H1 (cell line): Measurements from ENCODE around the gene NR1D2. TPM values are rescaled to one million over a fixed set of nuclear protein-coding genes. Genes with fewer than 3 reads are reported as not detected.

Experiments
- CTCF ChIA-PET: fragments of 300-600 bp; sonication (Branson Sonifier 250); formaldehyde crosslinking; loops from one replicate; lab custom pipeline; 2021; ENCODE audit not compliant: partially characterized antibody; lab: Charles Lee
- POLR2A ChIA-PET: fragments of 300-600 bp; sonication (Branson Sonifier 250); formaldehyde crosslinking; loops from one replicate; lab custom pipeline; 2021; ENCODE audit warnings: inconsistent platforms; ENCODE audit not compliant: partially characterized antibody; lab: Charles Lee
- DNase-seq, 2 experiments: peaks; one replicate each; pipeline versions ENCODE4 v3.0.0 to v3.0.0-alpha.2; 2010 to 2022; ENCODE audit warnings: low spot score in 2 of 2, low read depth in 1 of 2, mixed read lengths in 1 of 2
- FAIRE-seq: peaks from 2 replicates; lab custom pipeline; 2011; peaks lifted over from hg19 to GRCh38; lab: Jason Lieb, UNC
- H2AFZ ChIP-seq: 2 replicates; pipeline ENCODE4 v1.8.1; 2012; ENCODE audit warnings: low read length, inconsistent platforms
- H2AK5ac ChIP-seq: 2 replicates; pipeline ENCODE4 v1.6.1; 2013; ENCODE audit warnings: low read depth, low read length
- H2BK120ac ChIP-seq: replicated peaks from 2 replicates; pipeline ENCODE3; 2013; ENCODE audit warnings: low read depth, low read length, inconsistent platforms
- H2BK12ac ChIP-seq: 2 replicates; pipeline ENCODE4 v1.6.1; 2013; ENCODE audit warnings: low read depth, low read length
- H2BK15ac ChIP-seq: 2 replicates; pipeline ENCODE4 v1.6.1; 2013; ENCODE audit warnings: low read length
- H2BK20ac ChIP-seq: 2 replicates; pipeline ENCODE4 v1.6.1; 2013; ENCODE audit warnings: low read length
- H2BK5ac ChIP-seq: 2 replicates; pipeline ENCODE4 v1.6.1; 2013; ENCODE audit warnings: low read depth, low read length
- H3K14ac ChIP-seq: 2 replicates; pipeline ENCODE4 v1.6.1; 2013; ENCODE audit warnings: inconsistent platforms; ENCODE audit not compliant: insufficient read length
- H3K18ac ChIP-seq: 2 replicates; pipeline ENCODE4 v1.6.1; 2013; ENCODE audit warnings: low read length; ENCODE audit errors: extremely low read depth
- H3K23ac ChIP-seq: 2 replicates; pipeline ENCODE4 v1.6.1; 2013; ENCODE audit warnings: inconsistent platforms; ENCODE audit not compliant: insufficient read length
- H3K23me2 ChIP-seq: 2 replicates; pipeline ENCODE4 v1.6.1; 2013; ENCODE audit warnings: low read depth, low read length
- H3K27ac ChIP-seq: 2 replicates; pipeline ENCODE4 v1.6.1; 2011; ENCODE audit warnings: low read depth, low read length, inconsistent platforms
- H3K27me3 ChIP-seq, 4 experiments: replicated peaks in 1 of 4; 1 replicate in 1 of 4; 2 replicates in 3 of 4; pipeline versions ENCODE4 v1.6.1 to v1.8.1; 2011 to 2013; ENCODE audit warnings: low read length in 3 of 4, mild to moderate bottlenecking in 3 of 4, inconsistent platforms in 2 of 4, mixed read lengths in 2 of 4, moderate library complexity in 1 of 4; ENCODE audit not compliant: control insufficient read depth in 3 of 4, insufficient read depth in 3 of 4; ENCODE audit errors: extremely low read depth in 1 of 4
- H3K36me3 ChIP-seq, 4 experiments: 2 replicates each; pipeline versions ENCODE4 v1.6.1 to v1.8.1; 2011 to 2013; ENCODE audit warnings: mild to moderate bottlenecking in 4 of 4, low read length in 3 of 4, moderate library complexity in 2 of 4, control low read depth in 1 of 4, inconsistent platforms in 1 of 4; ENCODE audit not compliant: insufficient read depth in 4 of 4, control insufficient read depth in 2 of 4
- H3K4ac ChIP-seq: replicated peaks from 2 replicates; pipeline ENCODE3; 2013; ENCODE audit warnings: low read length, low read depth, mixed read lengths, inconsistent platforms; ENCODE audit not compliant: insufficient read length
- H3K4me1 ChIP-seq, 4 experiments: replicated peaks in 1 of 4; 1 replicate in 1 of 4; 2 replicates in 3 of 4; pipeline versions ENCODE4 v1.6.1 to v1.8.1; 2011 to 2013; ENCODE audit warnings: low read length in 3 of 4, inconsistent platforms in 2 of 4, mixed read lengths in 1 of 4; ENCODE audit not compliant: insufficient read depth in 4 of 4, control insufficient read depth in 3 of 4
- H3K4me2 ChIP-seq, 2 experiments: 2 replicates each; pipeline versions ENCODE4 v1.6.1 to v1.8.1; 2011 to 2013; ENCODE audit warnings: low read depth in 2 of 2, low read length in 2 of 2, control low read depth in 1 of 2, inconsistent platforms in 1 of 2, mild to moderate bottlenecking in 1 of 2; ENCODE audit not compliant: insufficient read depth in 1 of 2
- H3K4me3 ChIP-seq, 4 experiments: fragments of 200-600, 300-600 bp in 1 of 4; sonication (generic), shearing (Covaris generic), sonication (Bioruptor Twin) in 1 of 4; 2 replicates each; pipeline versions ENCODE4 v1.5.1 to v1.8.1; 2011 to 2016; ENCODE audit warnings: low read length in 4 of 4, low read depth in 3 of 4, control low read depth in 2 of 4, inconsistent platforms in 2 of 4, mild to moderate bottlenecking in 2 of 4, mixed read lengths in 1 of 4, moderate library complexity in 1 of 4; ENCODE audit not compliant: insufficient read depth in 2 of 4; ENCODE audit errors: extremely low read depth in 1 of 4
- H3K56ac ChIP-seq: replicated peaks from 2 replicates; pipeline ENCODE3; 2013; ENCODE audit warnings: low read depth, mild to moderate bottlenecking, mixed read lengths, low read length, inconsistent platforms; ENCODE audit not compliant: insufficient read length
- H3K79me1 ChIP-seq: 2 replicates; pipeline ENCODE4 v1.6.1; 2013; ENCODE audit warnings: low read depth, low read length, control low read depth
- H3K79me2 ChIP-seq, 2 experiments: 2 replicates each; pipeline versions ENCODE4 v1.6.1 to v1.8.1; 2012 to 2013; ENCODE audit warnings: low read length in 2 of 2, mild to moderate bottlenecking in 2 of 2, inconsistent platforms in 1 of 2; ENCODE audit not compliant: insufficient read depth in 2 of 2, control insufficient read depth in 1 of 2
- H3K9ac ChIP-seq, 4 experiments: replicated peaks in 1 of 4; 1 replicate in 1 of 4; 2 replicates in 3 of 4; pipeline versions ENCODE4 v1.6.1 to v1.8.1; 2011 to 2013; ENCODE audit warnings: low read depth in 3 of 4, low read length in 3 of 4, control low read depth in 2 of 4, mild to moderate bottlenecking in 2 of 4, moderate library complexity in 2 of 4, inconsistent platforms in 1 of 4; ENCODE audit errors: extremely low read depth in 1 of 4
- H3K9me3 ChIP-seq, 2 experiments: 2 replicates each; pipeline versions ENCODE4 v1.6.1 to v1.8.1; 2012 to 2013; ENCODE audit warnings: mild to moderate bottlenecking in 2 of 2, moderate library complexity in 2 of 2, control low read depth in 1 of 2, inconsistent platforms in 1 of 2, low read depth in 1 of 2, low read length in 1 of 2, mixed read lengths in 1 of 2; ENCODE audit not compliant: insufficient read depth in 2 of 2
- H4K20me1 ChIP-seq, 2 experiments: replicated peaks in 1 of 2; 2 replicates each; pipeline versions ENCODE3 to v1.8.1; 2011 to 2013; ENCODE audit warnings: inconsistent platforms in 2 of 2, low read length in 2 of 2, mild to moderate bottlenecking in 1 of 2; ENCODE audit not compliant: insufficient read depth in 2 of 2, control insufficient read depth in 1 of 2
- H4K5ac ChIP-seq: 2 replicates; pipeline ENCODE4 v1.6.1; 2013; ENCODE audit warnings: low read length, low read depth, mixed read lengths, inconsistent platforms; ENCODE audit not compliant: insufficient read length
- H4K8ac ChIP-seq: 2 replicates; pipeline ENCODE4 v1.8.0; 2013; ENCODE audit warnings: mild to moderate bottlenecking, moderate library complexity, low read length, inconsistent platforms; ENCODE audit not compliant: insufficient read depth; ENCODE audit errors: extremely low read depth
- H4K91ac ChIP-seq: replicated peaks from 2 replicates; pipeline ENCODE3; 2013; ENCODE audit warnings: low read length, mixed read lengths, inconsistent platforms; ENCODE audit not compliant: insufficient read length
- BACH1 ChIP-seq: IDR thresholded peaks from 2 replicates; pipeline ENCODE4 v1.6.1; 2012; ENCODE audit warnings: low read length, improper control_type of control experiment
- CHD1 ChIP-seq: IDR thresholded peaks from 2 replicates; pipeline ENCODE4 v1.6.1; 2012; ENCODE audit warnings: low read depth, low read length, improper control_type of control experiment
- CTCF ChIP-seq, 3 experiments: IDR thresholded peaks; 1 replicate in 2 of 3; 2 replicates in 1 of 3; pipeline versions ENCODE4 v1.5.1 to v1.6.1; 2011; ENCODE audit warnings: low read length in 3 of 3, mild to moderate bottlenecking in 3 of 3, inconsistent platforms in 2 of 3, low read depth in 1 of 3, moderate library complexity in 1 of 3; ENCODE audit not compliant: insufficient read depth in 1 of 3; ENCODE audit errors: control extremely low read depth in 1 of 3
- EZH2 ChIP-seq: fragments of 200-600 bp; sonication (generic); IDR thresholded peaks from 2 replicates; pipeline ENCODE4 v1.7.1; 2012; ENCODE audit warnings: low read depth, mild to moderate bottlenecking, moderate library complexity, low read length, inconsistent platforms; ENCODE audit not compliant: severe bottlenecking
- JUND ChIP-seq: IDR thresholded peaks from 2 replicates; pipeline ENCODE4 v1.6.1; 2011; ENCODE audit warnings: mild to moderate bottlenecking, improper control_type of control experiment, low read length
- POU5F1 ChIP-seq: IDR thresholded peaks from 2 replicates; pipeline ENCODE4 v1.6.1; 2011; ENCODE audit warnings: low read depth, mild to moderate bottlenecking, low read length, moderate library complexity
- SP4 ChIP-seq: IDR thresholded peaks from 2 replicates; pipeline ENCODE4 v1.6.1; 2012; ENCODE audit warnings: low read length, inconsistent platforms
- TAF7 ChIP-seq: optimal IDR thresholded peaks from 2 replicates; pipeline ENCODE3; 2011; ENCODE audit warnings: low read depth, mild to moderate bottlenecking, inconsistent platforms, low read length, moderate library complexity, borderline replicate concordance
- TBP ChIP-seq: IDR thresholded peaks from 2 replicates; pipeline ENCODE4 v1.6.1; 2011; ENCODE audit warnings: low read depth, low read length, improper control_type of control experiment
- ZNF274 ChIP-seq: IDR thresholded peaks from 2 replicates; pipeline ENCODE4 v1.7.0; 2012; ENCODE audit warnings: low read length, borderline replicate concordance; ENCODE audit errors: extremely low read depth
- WGBS, 2 experiments: shearing (Covaris generic) in 1 of 2; methylation state at CpG; one replicate each; pipeline versions ENCODE4 v1.1.6 to v1.1.7; 2013 to 2015; ENCODE audit warnings: low lambda C conversion rate in 2 of 2, mixed read lengths in 2 of 2, inconsistent platforms in 1 of 2, low coverage in 1 of 2, missing lambda C conversion rate in 1 of 2; ENCODE audit not compliant: insufficient replicate concordance in 2 of 2, insufficient coverage in 1 of 2, insufficient read length in 1 of 2; ENCODE audit errors: extremely low coverage in 1 of 2, missing lambda C conversion rate in 1 of 2; 5-methylcytosine and 5-hydroxymethylcytosine counted together
- polyA plus RNA-seq, 7 experiments: library from polyadenylated mRNA; depleted of rRNA in 3 of 7; stranded (reverse) in 5 of 7; unstranded in 2 of 7; fragments of >200 nt in 5 of 7; fragments of 200-250 nt in 2 of 7; gene quantifications; 1 replicate in 5 of 7; 2 replicates in 1 of 7; 4 replicates in 1 of 7; pipeline versions ENCODE4 v1.2.1 to v1.2.3, GENCODE V29; 2011 to 2013; ENCODE audit warnings: missing spikeins in 2 of 7, mixed read lengths in 2 of 7
- total RNA-seq: library from RNA; stranded (reverse); fragmentation: NEBNext Ultra II Directional; extraction: Animal tissue kit (Norgen Biotek cat#: 25700); gene quantifications from 2 replicates; pipeline ENCODE4 v1.2.1, GENCODE V29; 2021
- TF ChIP-seq, protein P1 (sequence below): IDR thresholded peaks from 2 replicates; pipeline ENCODE4 v1.6.1; 2011; ENCODE audit warnings: low read depth, mild to moderate bottlenecking, low read length; ENCODE audit not compliant: insufficient read depth

NR1D2 gene
- total and polyA plus RNA-seq, 2 of the 8 experiments (the other 6 are each of a cell fraction or from before 2014, with no cell fraction given), result 5.9 to 21.7 TPM

GRCh38 chr3:23928524-23928923 is 16.6 kb upstream of the NR1D2 start:
- Histone ChIP-seq H4K91ac (no peak overlapping the region), H3K9ac (no peak overlapping the region)
- TF ChIP-seq EZH2, result no peak
- TF ChIP-seq POU5F1, result no peak
- no peak for TF ChIP-seq ZNF274
- TF ChIP-seq TAF7, result no peak
- no peak for TF ChIP-seq JUND
- no peak for TF ChIP-seq CHD1
- TF ChIP-seq BACH1, result no peak
- TF ChIP-seq CTCF (IDR thresholded peaks at IDR 0.05; ENCODE audit: control extremely low read depth in 1 of 3, insufficient read depth in 1 of 3, low read depth in 1 of 3, low read length in 3 of 3), result no peak
- TF ChIP-seq TBP, result no peak
- no peak for TF ChIP-seq SP4
- TF ChIP-seq, protein P1, sequence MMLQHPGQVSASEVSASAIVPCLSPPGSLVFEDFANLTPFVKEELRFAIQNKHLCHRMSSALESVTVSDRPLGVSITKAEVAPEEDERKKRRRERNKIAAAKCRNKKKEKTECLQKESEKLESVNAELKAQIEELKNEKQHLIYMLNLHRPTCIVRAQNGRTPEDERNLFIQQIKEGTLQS, result no peak

More at GRCh38 chr3:23928524-23928923, 16.6 kb upstream of the NR1D2 start:
- H3K4ac ChIP-seq, result no peak overlapping the region
- H2AFZ ChIP-seq, result no peak overlapping the region
- H2BK120ac ChIP-seq, result no peak overlapping the region
- ChIA-PET CTCF (interaction anchor here (0.6 to 3.1 kb wide), 5 partner anchors 11 to 1512 kb away, joined by 3 to 21 read pairs (median 3); partner anchors contain the start of genes NKIRAS1 and RPL15), POLR2A (interaction anchor here (19.1 kb wide), 1 partner anchor 8 kb away, joined by 363 read pairs; the partner anchor contains the start of genes NKIRAS1 and RPL15)
- no peak overlapping the region for H3K14ac ChIP-seq
- no peaks in the 10 kb centered on the region for H3K79me1 ChIP-seq
- no peaks in the 10 kb centered on the region; the same call in 1 of the 2 replicates for H3K23me2 ChIP-seq
- H4K8ac ChIP-seq, result no peak overlapping the region
- no peak overlapping the region for H3K18ac ChIP-seq
- no peaks in the 10 kb centered on the region for H3K9me3 ChIP-seq
- no peak overlapping the region for H3K4me3 ChIP-seq
- no peak overlapping the region for H3K56ac ChIP-seq
- no peak overlapping the region for H2BK5ac ChIP-seq
- no peaks in the 10 kb centered on the region for H4K20me1 ChIP-seq
- no peak overlapping the region for H3K27ac ChIP-seq
- H3K36me3 ChIP-seq, result no peaks in the 10 kb centered on the region
- no peak overlapping the region for H2AK5ac ChIP-seq
- no peak overlapping the region for H4K5ac ChIP-seq
- FAIRE-seq, result no peak
- H2BK12ac ChIP-seq, result no peak overlapping the region
- no peak overlapping the region for H3K23ac ChIP-seq
- H2BK20ac ChIP-seq, result no peak overlapping the region
- no peak overlapping the region for H2BK15ac ChIP-seq
- H3K4me2 ChIP-seq, result no peak overlapping the region
- no peak for DNase-seq
- no peaks in the 10 kb centered on the region for H3K79me2 ChIP-seq
- H3K27me3 ChIP-seq, result no peaks in the 10 kb centered on the region
- WGBS, 2 experiments, result 88% methylated on average over 6 of the region's 8 CpGs; no CpG with 5 or more reads in 1 of the 2 experiments
- H3K4me1 ChIP-seq, result peaks cover 0 to 2% (median 0%) of the 10 kb centered on the region in 4 experiments; a peak in 1 of 7 replicates
